ENCODE measurements around the gene SHISAL1.

Gene SHISAL1

GRCh38 chr22:44298406-44299091 is 14.2 kb downstream of the SHISAL1 start (continued):
- TF ChIP-seq CREB5 (CRISPR knock-in tag; IDR thresholded peaks at IDR 0.05; ENCODE audit: low read depth) (no peak), ZNF8 (CRISPR knock-in tag; IDR thresholded peaks at IDR 0.05) (no peak), ZC3H10 (CRISPR knock-in tag; IDR thresholded peaks at IDR 0.05) (no peak)
- TF ChIP-seq, protein P1, sequence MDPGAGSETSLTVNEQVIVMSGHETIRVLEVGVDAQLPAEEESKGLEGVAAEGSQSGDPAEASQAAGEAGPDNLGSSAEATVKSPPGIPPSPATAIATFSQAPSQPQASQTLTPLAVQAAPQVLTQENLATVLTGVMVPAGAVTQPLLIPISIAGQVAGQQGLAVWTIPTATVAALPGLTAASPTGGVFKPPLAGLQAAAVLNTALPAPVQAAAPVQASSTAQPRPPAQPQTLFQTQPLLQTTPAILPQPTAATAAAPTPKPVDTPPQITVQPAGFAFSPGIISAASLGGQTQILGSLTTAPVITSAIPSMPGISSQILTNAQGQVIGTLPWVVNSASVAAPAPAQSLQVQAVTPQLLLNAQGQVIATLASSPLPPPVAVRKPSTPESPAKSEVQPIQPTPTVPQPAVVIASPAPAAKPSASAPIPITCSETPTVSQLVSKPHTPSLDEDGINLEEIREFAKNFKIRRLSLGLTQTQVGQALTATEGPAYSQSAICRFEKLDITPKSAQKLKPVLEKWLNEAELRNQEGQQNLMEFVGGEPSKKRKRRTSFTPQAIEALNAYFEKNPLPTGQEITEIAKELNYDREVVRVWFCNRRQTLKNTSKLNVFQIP (CRISPR knock-in tag; IDR thresholded peaks at IDR 0.05; ENCODE audit: borderline replicate concordance, low read depth) = no peak
- TF ChIP-seq, protein P2, sequence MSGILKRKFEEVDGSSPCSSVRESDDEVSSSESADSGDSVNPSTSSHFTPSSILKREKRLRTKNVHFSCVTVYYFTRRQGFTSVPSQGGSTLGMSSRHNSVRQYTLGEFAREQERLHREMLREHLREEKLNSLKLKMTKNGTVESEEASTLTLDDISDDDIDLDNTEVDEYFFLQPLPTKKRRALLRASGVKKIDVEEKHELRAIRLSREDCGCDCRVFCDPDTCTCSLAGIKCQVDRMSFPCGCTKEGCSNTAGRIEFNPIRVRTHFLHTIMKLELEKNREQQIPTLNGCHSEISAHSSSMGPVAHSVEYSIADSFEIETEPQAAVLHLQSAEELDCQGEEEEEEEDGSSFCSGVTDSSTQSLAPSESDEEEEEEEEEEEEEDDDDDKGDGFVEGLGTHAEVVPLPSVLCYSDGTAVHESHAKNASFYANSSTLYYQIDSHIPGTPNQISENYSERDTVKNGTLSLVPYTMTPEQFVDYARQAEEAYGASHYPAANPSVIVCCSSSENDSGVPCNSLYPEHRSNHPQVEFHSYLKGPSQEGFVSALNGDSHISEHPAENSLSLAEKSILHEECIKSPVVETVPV (CRISPR knock-in tag; IDR thresholded peaks at IDR 0.05) = no peak

- ATAC-seq = no peak
- TF ChIP-seq GLIS3 (CRISPR knock-in tag; IDR thresholded peaks at IDR 0.05) (no peak), CREB5 (CRISPR knock-in tag; IDR thresholded peaks at IDR 0.05; ENCODE audit: low read depth) (no peak), ZNF70 (CRISPR knock-in tag; IDR thresholded peaks at IDR 0.05) (no peak), ZNF565 (CRISPR knock-in tag; conservative IDR thresholded peaks at IDR 0.05; ENCODE audit: low read depth) (no peak)
Observed at GRCh38 chr22:44297470-44298061, 15.2 kb downstream of the SHISAL1 start.

- no peak for TF ChIP-seq ZNF70 (CRISPR knock-in tag; IDR thresholded peaks at IDR 0.05)
- no peak for TF ChIP-seq ZNF8 (CRISPR knock-in tag; IDR thresholded peaks at IDR 0.05)
- TF ChIP-seq, protein P2 (CRISPR knock-in tag; IDR thresholded peaks at IDR 0.05) = no peak
- TF ChIP-seq ESRRG (CRISPR knock-in tag; IDR thresholded peaks at IDR 0.05) = no peak
- TF ChIP-seq, protein P3, sequence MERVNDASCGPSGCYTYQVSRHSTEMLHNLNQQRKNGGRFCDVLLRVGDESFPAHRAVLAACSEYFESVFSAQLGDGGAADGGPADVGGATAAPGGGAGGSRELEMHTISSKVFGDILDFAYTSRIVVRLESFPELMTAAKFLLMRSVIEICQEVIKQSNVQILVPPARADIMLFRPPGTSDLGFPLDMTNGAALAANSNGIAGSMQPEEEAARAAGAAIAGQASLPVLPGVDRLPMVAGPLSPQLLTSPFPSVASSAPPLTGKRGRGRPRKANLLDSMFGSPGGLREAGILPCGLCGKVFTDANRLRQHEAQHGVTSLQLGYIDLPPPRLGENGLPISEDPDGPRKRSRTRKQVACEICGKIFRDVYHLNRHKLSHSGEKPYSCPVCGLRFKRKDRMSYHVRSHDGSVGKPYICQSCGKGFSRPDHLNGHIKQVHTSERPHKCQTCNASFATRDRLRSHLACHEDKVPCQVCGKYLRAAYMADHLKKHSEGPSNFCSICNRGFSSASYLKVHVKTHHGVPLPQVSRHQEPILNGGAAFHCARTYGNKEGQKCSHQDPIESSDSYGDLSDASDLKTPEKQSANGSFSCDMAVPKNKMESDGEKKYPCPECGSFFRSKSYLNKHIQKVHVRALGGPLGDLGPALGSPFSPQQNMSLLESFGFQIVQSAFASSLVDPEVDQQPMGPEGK (CRISPR knock-in tag; IDR thresholded peaks at IDR 0.05; ENCODE audit: borderline replicate concordance) = no peak
- TF ChIP-seq ARNTL (CRISPR knock-in tag; IDR thresholded peaks at IDR 0.05; ENCODE audit: borderline replicate concordance, low read depth) = no peak
- no peak for TF ChIP-seq ZNF565 (CRISPR knock-in tag; conservative IDR thresholded peaks at IDR 0.05; ENCODE audit: low read depth)
- no peak for TF ChIP-seq SNAI2 (CRISPR knock-in tag; IDR thresholded peaks at IDR 0.05)
- TF ChIP-seq TOX (CRISPR knock-in tag; IDR thresholded peaks at IDR 0.05; ENCODE audit: borderline replicate concordance) = no peak
- no peak for TF ChIP-seq BACH2 (CRISPR knock-in tag; IDR thresholded peaks at IDR 0.05; ENCODE audit: borderline replicate concordance)
- no peak for TF ChIP-seq TCF4 (CRISPR knock-in tag; IDR thresholded peaks at IDR 0.05; ENCODE audit: borderline replicate concordance)
- TF ChIP-seq CSDC2 (CRISPR knock-in tag; IDR thresholded peaks at IDR 0.05) = no peak
- no peak for TF ChIP-seq ZFP3 (CRISPR knock-in tag; IDR thresholded peaks at IDR 0.05)
- TF ChIP-seq, protein P1 (CRISPR knock-in tag; IDR thresholded peaks at IDR 0.05; ENCODE audit: borderline replicate concordance, low read depth) = no peak
- no peak for TF ChIP-seq TSHZ2 (CRISPR knock-in tag; IDR thresholded peaks at IDR 0.05)
- no peak for TF ChIP-seq ISL1 (CRISPR knock-in tag; IDR thresholded peaks at IDR 0.05)
- no peak for TF ChIP-seq ZC3H10 (CRISPR knock-in tag; IDR thresholded peaks at IDR 0.05)
- TF ChIP-seq ZFP30 (CRISPR knock-in tag; IDR thresholded peaks at IDR 0.05) = no peak
- no peak for TF ChIP-seq RARB (CRISPR knock-in tag; IDR thresholded peaks at IDR 0.05)
- no peak for TF ChIP-seq CREB5 (CRISPR knock-in tag; IDR thresholded peaks at IDR 0.05; ENCODE audit: low read depth)
- ATAC-seq = no peak
Observed at GRCh38 chr22:44295406-44295805, 17.3 kb downstream of the SHISAL1 start.
